DOHH2 (cell line): Measurements from ENCODE around the gene ADGRB3.

Experiments
- H3F3A ChIP-seq: fragments of 200-600 bp; sonication (generic), shearing (Covaris generic); 2 replicates; pipeline ENCODE4 v1.6.0; 2016; ENCODE audit warnings: antibody characterized with exemption, mild to moderate bottlenecking; ENCODE audit not compliant: control insufficient read depth, insufficient read depth
- H3K27ac ChIP-seq: fragments of 200-600 bp; sonication (generic); 2 replicates; pipeline ENCODE4 v1.5.1; 2014; ENCODE audit warnings: low read depth, mild to moderate bottlenecking, low read length, moderate library complexity
- H3K27me3 ChIP-seq: fragments of 200-600 bp; sonication (generic); 2 replicates; pipeline ENCODE4 v1.6.1; 2014; ENCODE audit warnings: mild to moderate bottlenecking, low read length, mixed read lengths; ENCODE audit not compliant: control insufficient read depth
- H3K36me3 ChIP-seq: fragments of 200-600 bp; sonication (generic); 2 replicates; pipeline ENCODE4 v1.6.1; 2014; ENCODE audit warnings: mild to moderate bottlenecking, low read length, moderate library complexity, mixed read lengths; ENCODE audit not compliant: control insufficient read depth
- H3K4me1 ChIP-seq: fragments of 200-600 bp; sonication (generic); 2 replicates; pipeline ENCODE4 v1.6.1; 2014; ENCODE audit warnings: mild to moderate bottlenecking, low read length, mixed read lengths; ENCODE audit not compliant: control insufficient read depth
- H3K4me2 ChIP-seq: fragments of 200-600 bp; sonication (generic); 2 replicates; pipeline ENCODE4 v1.6.0; 2014; ENCODE audit warnings: mild to moderate bottlenecking, low read length, moderate library complexity
- H3K4me3 ChIP-seq: fragments of 200-600 bp; sonication (generic); 2 replicates; pipeline ENCODE4 v1.5.1; 2014; ENCODE audit warnings: mild to moderate bottlenecking, low read length, mixed read lengths
- H3K79me2 ChIP-seq: fragments of 200-600 bp; sonication (generic); 2 replicates; pipeline ENCODE4 v1.6.1; 2014; ENCODE audit warnings: mild to moderate bottlenecking, low read length, mixed read lengths; ENCODE audit not compliant: control insufficient read depth
- H3K9me2 ChIP-seq: fragments of 200-600 bp; sonication (generic); replicated peaks from 2 replicates; pipeline ENCODE4 v1.6.1; 2014; ENCODE audit warnings: mild to moderate bottlenecking, low read length, mixed read lengths; ENCODE audit not compliant: control insufficient read depth
- H3K9me3 ChIP-seq: fragments of 200-600 bp; sonication (generic); 2 replicates; pipeline ENCODE4 v1.6.1; 2014; ENCODE audit warnings: antibody characterized with exemption, low read length, mixed read lengths; ENCODE audit not compliant: control insufficient read depth, insufficient read depth
- H4K20me1 ChIP-seq: fragments of 200-600 bp; sonication (generic); 2 replicates; pipeline ENCODE4 v1.6.0; 2014; ENCODE audit warnings: low read depth, mild to moderate bottlenecking, antibody characterized with exemption, low read length, moderate library complexity; ENCODE audit not compliant: control insufficient read depth, insufficient read depth
- EZH2phosphoT487 ChIP-seq: fragments of 200-600 bp; sonication (generic); IDR thresholded peaks from 2 replicates; pipeline ENCODE4 v1.6.1; 2017; ENCODE audit warnings: borderline replicate concordance, mild to moderate bottlenecking, antibody characterized with exemption, low read length, moderate library complexity, mixed read lengths
- TF ChIP-seq, protein P1 (sequence below): fragments of 200-600 bp; sonication (generic); IDR thresholded peaks from one replicate; pipeline ENCODE4 v1.5.1; 2014; ENCODE audit warnings: antibody characterized with exemption, mild to moderate bottlenecking, low read depth, low read length; ENCODE audit not compliant: poor library complexity, severe bottlenecking

The ADGRB3 gene

GRCh38 chr6:69012211-69012610 is 377.1 kb downstream of the ADGRB3 start:
- Histone ChIP-seq H3K9me2 (no peaks in the 10 kb centered on the region), H3K9me3 (no peaks in the 10 kb centered on the region), H3K4me1 (no peaks in the 10 kb centered on the region), H3K27me3 (no peaks in the 10 kb centered on the region), H3K79me2 (no peaks in the 10 kb centered on the region), H3K36me3 (no peaks in the 10 kb centered on the region), H3K4me3 (no peak overlapping the region), H3F3A (no peaks in the 10 kb centered on the region), H3K27ac (no peak overlapping the region), H3K4me2 (no peak overlapping the region), H4K20me1 (no peaks in the 10 kb centered on the region)
- TF ChIP-seq, protein P1, sequence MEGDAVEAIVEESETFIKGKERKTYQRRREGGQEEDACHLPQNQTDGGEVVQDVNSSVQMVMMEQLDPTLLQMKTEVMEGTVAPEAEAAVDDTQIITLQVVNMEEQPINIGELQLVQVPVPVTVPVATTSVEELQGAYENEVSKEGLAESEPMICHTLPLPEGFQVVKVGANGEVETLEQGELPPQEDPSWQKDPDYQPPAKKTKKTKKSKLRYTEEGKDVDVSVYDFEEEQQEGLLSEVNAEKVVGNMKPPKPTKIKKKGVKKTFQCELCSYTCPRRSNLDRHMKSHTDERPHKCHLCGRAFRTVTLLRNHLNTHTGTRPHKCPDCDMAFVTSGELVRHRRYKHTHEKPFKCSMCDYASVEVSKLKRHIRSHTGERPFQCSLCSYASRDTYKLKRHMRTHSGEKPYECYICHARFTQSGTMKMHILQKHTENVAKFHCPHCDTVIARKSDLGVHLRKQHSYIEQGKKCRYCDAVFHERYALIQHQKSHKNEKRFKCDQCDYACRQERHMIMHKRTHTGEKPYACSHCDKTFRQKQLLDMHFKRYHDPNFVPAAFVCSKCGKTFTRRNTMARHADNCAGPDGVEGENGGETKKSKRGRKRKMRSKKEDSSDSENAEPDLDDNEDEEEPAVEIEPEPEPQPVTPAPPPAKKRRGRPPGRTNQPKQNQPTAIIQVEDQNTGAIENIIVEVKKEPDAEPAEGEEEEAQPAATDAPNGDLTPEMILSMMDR = no peak
- TF ChIP-seq EZH2phosphoT487 = no peak

DNA sequence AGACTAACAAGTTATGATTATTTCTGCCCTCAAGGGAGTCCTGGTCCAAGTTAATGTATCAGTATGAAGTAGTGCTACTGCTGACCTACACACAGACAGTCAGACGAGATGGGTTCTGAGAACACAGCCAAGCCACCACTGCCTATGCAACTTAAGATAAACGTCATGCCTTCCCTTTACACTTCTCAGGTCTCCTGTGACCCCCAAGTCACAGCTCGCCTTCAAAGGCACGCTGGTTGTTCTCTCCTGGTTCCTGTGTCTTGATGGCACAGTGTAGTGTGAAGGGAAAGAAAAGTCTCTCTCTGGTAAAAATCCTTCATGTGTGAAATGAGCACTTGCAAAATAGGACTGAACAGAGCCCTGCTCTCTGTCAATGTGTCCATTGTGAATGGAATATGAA is 377.8 kb downstream of the ADGRB3 start:
- TF ChIP-seq, protein P1 = no peak
- TF ChIP-seq EZH2phosphoT487 = no peak

DNA sequence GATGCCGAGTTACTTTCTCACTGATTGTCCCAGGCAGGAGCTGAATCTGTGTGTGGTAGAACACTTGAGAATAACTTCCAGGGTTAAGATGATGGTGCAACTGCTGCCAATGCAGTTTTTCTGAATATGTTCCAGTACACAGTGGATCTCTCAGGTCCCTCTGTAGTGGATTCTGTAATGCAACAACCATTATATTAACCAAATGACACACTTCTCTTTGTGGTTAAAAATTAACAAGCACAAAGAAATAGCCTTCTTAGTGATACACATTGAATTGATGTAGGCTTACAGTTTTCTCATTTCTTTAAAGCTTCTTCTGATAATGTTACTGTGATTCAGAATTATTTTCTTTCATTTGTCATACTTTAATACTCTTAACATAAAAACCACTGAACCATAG is 383.8 kb downstream of the ADGRB3 start:
- no peaks in the 10 kb centered on the region for H3K27me3 ChIP-seq
- no peaks in the 10 kb centered on the region for H3F3A ChIP-seq
- H3K4me1 ChIP-seq = no peaks in the 10 kb centered on the region
- H4K20me1 ChIP-seq = no peaks in the 10 kb centered on the region
- H3K27ac ChIP-seq = no peak overlapping the region
- no peaks in the 10 kb centered on the region for H3K9me3 ChIP-seq
- no peak overlapping the region for H3K4me2 ChIP-seq
- no peaks in the 10 kb centered on the region for H3K79me2 ChIP-seq
- no peaks in the 10 kb centered on the region for H3K36me3 ChIP-seq
- H3K9me2 ChIP-seq = no peaks in the 10 kb centered on the region
- TF ChIP-seq, protein P1 = no peak
- TF ChIP-seq EZH2phosphoT487 = no peak
- no peak overlapping the region for H3K4me3 ChIP-seq

More for the DNA sequence above, 377.8 kb downstream of the ADGRB3 start:
- no peak overlapping the region for H3K4me3 ChIP-seq
- H3K4me1 ChIP-seq = no peaks in the 10 kb centered on the region
- no peaks in the 10 kb centered on the region for H3F3A ChIP-seq
- H3K36me3 ChIP-seq = no peaks in the 10 kb centered on the region
- H4K20me1 ChIP-seq = no peaks in the 10 kb centered on the region
- H3K27me3 ChIP-seq = no peaks in the 10 kb centered on the region
- no peaks in the 10 kb centered on the region for H3K9me2 ChIP-seq
- no peaks in the 10 kb centered on the region for H3K79me2 ChIP-seq
- H3K27ac ChIP-seq = no peak overlapping the region
- no peaks in the 10 kb centered on the region for H3K9me3 ChIP-seq
- no peak overlapping the region for H3K4me2 ChIP-seq

GRCh38 chr6:69019832-69020231 is 384.8 kb downstream of the ADGRB3 start:
- Histone ChIP-seq H3K4me1 (no peaks in the 10 kb centered on the region), H3K27ac (no peak overlapping the region), H3K9me2 (no peaks in the 10 kb centered on the region), H3K4me3 (no peak overlapping the region), H3K27me3 (no peaks in the 10 kb centered on the region), H3K4me2 (no peak overlapping the region), H3K79me2 (no peaks in the 10 kb centered on the region), H3K36me3 (no peaks in the 10 kb centered on the region), H3F3A (no peaks in the 10 kb centered on the region), H3K9me3 (no peaks in the 10 kb centered on the region), H4K20me1 (no peaks in the 10 kb centered on the region)
- TF ChIP-seq, protein P1 = no peak
- no peak for TF ChIP-seq EZH2phosphoT487
